ENCODE measurements around the gene NXPH4. TPM values are rescaled to one million over a fixed set of nuclear protein-coding genes. Genes with fewer than 3 reads are reported as not detected.

NXPH4 gene
- total RNA-seq, 1 donor from 2014 or later: not detected

GRCh38 chr12:57192920-57193319 is 23.7 kb upstream of the NXPH4 start:
- H3K27me3 ChIP-seq: no peaks in the 10 kb centered on the region
- H3K79me2 ChIP-seq (ENCODE audit: low read depth): no peaks in the 10 kb centered on the region
- no peak overlapping the region for H2AFZ ChIP-seq (replicated peaks)
- Mint-ChIP-seq H3K27me3 (ENCODE audit: insufficient read depth, low read depth) (peaks cover 10% of the 10 kb centered on the region), H3K27ac (no peak overlapping the region), H3K4me1 (no peaks in the 10 kb centered on the region), H3K9me3 (no peaks in the 10 kb centered on the region), H3K36me3 (peaks cover 28% of the 10 kb centered on the region), H3K4me3 (no peak overlapping the region)
- H3K4me1 ChIP-seq: no peaks in the 10 kb centered on the region
- H3K9me3 ChIP-seq (ENCODE audit: low read depth): no peaks in the 10 kb centered on the region
- DNase-seq (ENCODE audit: low spot score): no peak
- no peaks in the 10 kb centered on the region for H4K20me1 ChIP-seq (ENCODE audit: low read depth)
- H3K36me3 ChIP-seq: no peaks in the 10 kb centered on the region
- TF ChIP-seq EZH2 (IDR thresholded peaks at IDR 0.05) (no peak), EZH2phosphoT487 (IDR thresholded peaks at IDR 0.05) (no peak)
- TF ChIP-seq, protein P1, sequence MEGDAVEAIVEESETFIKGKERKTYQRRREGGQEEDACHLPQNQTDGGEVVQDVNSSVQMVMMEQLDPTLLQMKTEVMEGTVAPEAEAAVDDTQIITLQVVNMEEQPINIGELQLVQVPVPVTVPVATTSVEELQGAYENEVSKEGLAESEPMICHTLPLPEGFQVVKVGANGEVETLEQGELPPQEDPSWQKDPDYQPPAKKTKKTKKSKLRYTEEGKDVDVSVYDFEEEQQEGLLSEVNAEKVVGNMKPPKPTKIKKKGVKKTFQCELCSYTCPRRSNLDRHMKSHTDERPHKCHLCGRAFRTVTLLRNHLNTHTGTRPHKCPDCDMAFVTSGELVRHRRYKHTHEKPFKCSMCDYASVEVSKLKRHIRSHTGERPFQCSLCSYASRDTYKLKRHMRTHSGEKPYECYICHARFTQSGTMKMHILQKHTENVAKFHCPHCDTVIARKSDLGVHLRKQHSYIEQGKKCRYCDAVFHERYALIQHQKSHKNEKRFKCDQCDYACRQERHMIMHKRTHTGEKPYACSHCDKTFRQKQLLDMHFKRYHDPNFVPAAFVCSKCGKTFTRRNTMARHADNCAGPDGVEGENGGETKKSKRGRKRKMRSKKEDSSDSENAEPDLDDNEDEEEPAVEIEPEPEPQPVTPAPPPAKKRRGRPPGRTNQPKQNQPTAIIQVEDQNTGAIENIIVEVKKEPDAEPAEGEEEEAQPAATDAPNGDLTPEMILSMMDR (IDR thresholded peaks at IDR 0.05): no peak
- no peak overlapping the region for H3K4me3 ChIP-seq
- H3K4me2 ChIP-seq: no peak overlapping the region
- no peak overlapping the region for H3K27ac ChIP-seq
- no peak overlapping the region for H3K9ac ChIP-seq
- H3F3A ChIP-seq (ENCODE audit: low read depth): no peaks in the 10 kb centered on the region

DNA sequence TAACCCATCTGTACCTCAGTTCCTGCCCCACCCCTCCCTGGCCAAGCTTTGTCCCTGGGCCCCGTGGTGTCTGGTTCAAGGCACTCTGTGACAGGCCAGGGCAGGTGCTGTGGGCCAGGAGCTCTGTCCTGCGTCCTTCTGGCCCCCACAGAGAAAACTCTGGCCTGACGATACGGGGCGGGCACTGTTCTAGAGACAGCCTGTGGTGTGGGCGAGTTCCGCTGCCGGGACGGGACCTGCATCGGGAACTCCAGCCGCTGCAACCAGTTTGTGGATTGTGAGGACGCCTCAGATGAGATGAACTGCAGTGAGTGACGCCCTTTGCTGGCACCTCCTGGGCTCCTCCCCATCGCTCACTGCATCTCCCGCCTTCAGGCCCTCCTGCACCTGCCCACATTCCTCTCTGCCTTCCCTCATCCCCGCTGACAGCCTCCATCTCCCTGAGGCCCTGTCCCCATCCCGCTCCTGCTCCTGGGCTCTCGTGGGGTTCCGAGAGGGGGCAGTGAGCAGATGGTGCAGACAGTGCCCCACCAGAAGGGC is 22.8 kb upstream of the NXPH4 start:
- no peaks in the 10 kb centered on the region for H3F3A ChIP-seq (ENCODE audit: low read depth)
- peaks cover 11% of the 10 kb centered on the region for H3K27me3 Mint-ChIP-seq (ENCODE audit: insufficient read depth, low read depth)
- H3K9ac ChIP-seq: no peak overlapping the region
- H3K27ac Mint-ChIP-seq: no peak overlapping the region
- no peaks in the 10 kb centered on the region for H4K20me1 ChIP-seq (ENCODE audit: low read depth)
- DNase-seq (ENCODE audit: low spot score): no peak
- H3K4me1 ChIP-seq: no peaks in the 10 kb centered on the region
- no peaks in the 10 kb centered on the region for H3K27me3 ChIP-seq
- H3K4me2 ChIP-seq: no peak overlapping the region
- no peak overlapping the region for H3K4me3 Mint-ChIP-seq
- H2AFZ ChIP-seq (replicated peaks): no peak overlapping the region
- H3K36me3 ChIP-seq: no peaks in the 10 kb centered on the region
- H3K4me3 ChIP-seq: no peak overlapping the region
- no peaks in the 10 kb centered on the region for H3K9me3 ChIP-seq (ENCODE audit: low read depth)
- no peak overlapping the region for H3K27ac ChIP-seq
- TF ChIP-seq, protein P1 (IDR thresholded peaks at IDR 0.05): no peak
- no peak for TF ChIP-seq EZH2 (IDR thresholded peaks at IDR 0.05)
- TF ChIP-seq EZH2phosphoT487 (IDR thresholded peaks at IDR 0.05): no peak
- H3K9me3 Mint-ChIP-seq: no peaks in the 10 kb centered on the region
- H3K36me3 Mint-ChIP-seq: peaks cover 28% of the 10 kb centered on the region
- H3K79me2 ChIP-seq (ENCODE audit: low read depth): no peaks in the 10 kb centered on the region
- no peaks in the 10 kb centered on the region for H3K4me1 Mint-ChIP-seq

- TF ChIP-seq, protein P1 (IDR thresholded peaks at IDR 0.05): no peak
- TF ChIP-seq EZH2 (IDR thresholded peaks at IDR 0.05) (no peak), EZH2phosphoT487 (IDR thresholded peaks at IDR 0.05) (no peak)
- no peak overlapping the region for H3K27ac Mint-ChIP-seq
- Histone ChIP-seq H4K20me1 (ENCODE audit: low read depth) (no peaks in the 10 kb centered on the region), H3K9me3 (ENCODE audit: low read depth) (no peaks in the 10 kb centered on the region), H2AFZ (replicated peaks) (no peak overlapping the region), H3K36me3 (no peaks in the 10 kb centered on the region), H3K27ac (no peak overlapping the region), H3K4me1 (no peaks in the 10 kb centered on the region), H3K9ac (no peak overlapping the region), H3K4me2 (no peak overlapping the region), H3K4me3 (no peak overlapping the region), H3K27me3 (no peaks in the 10 kb centered on the region), H3K79me2 (ENCODE audit: low read depth) (no peaks in the 10 kb centered on the region), H3F3A (ENCODE audit: low read depth) (no peaks in the 10 kb centered on the region)
- DNase-seq (ENCODE audit: low spot score): no peak
- H3K9me3 Mint-ChIP-seq: no peaks in the 10 kb centered on the region
- peaks cover 8% of the 10 kb centered on the region for H3K27me3 Mint-ChIP-seq (ENCODE audit: insufficient read depth, low read depth)
- H3K4me1 Mint-ChIP-seq: no peaks in the 10 kb centered on the region
- H3K36me3 Mint-ChIP-seq: peaks cover 24% of the 10 kb centered on the region
- no peak overlapping the region for H3K4me3 Mint-ChIP-seq
These were observed 22.3 kb upstream of the NXPH4 start for GRCh38 chr12:57194253-57194652.

All from neural progenitor cell (in vitro differentiated cells).